ENCODE results near the gene AP2A2.

AP2A2 gene

GRCh38 chr11:931385-931784, 5.7 kb downstream of the AP2A2 start:
- Histone ChIP-seq H4K20me1 (peaks cover 99% of the 10 kb centered on the region), H3K9me3 (no peaks in the 10 kb centered on the region)

DNA sequence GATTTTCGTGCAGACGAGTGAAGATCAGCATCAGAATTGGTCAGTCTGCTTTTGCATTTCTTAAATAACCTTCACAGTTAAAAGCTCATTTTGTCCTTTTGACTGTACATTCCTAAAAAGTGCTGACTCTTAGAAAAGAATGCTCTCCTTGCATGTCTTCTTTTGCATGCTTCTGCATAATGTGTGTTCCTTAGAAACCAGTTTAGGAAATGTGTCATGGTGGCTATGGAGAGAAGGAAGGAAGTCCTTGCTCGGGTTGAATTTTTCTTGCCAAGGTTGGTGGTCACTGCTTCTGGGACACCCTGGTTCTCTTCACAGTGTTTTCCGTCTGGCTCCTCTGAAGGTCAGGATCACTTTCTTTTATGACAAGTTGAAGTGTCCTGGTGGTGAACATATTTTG, 6.8 kb downstream of the AP2A2 start:
- Histone ChIP-seq H3K4me3 (no peak overlapping the region), H3K36me3 (peaks cover 46% of the 10 kb centered on the region)

More at GRCh38 chr11:931385-931784, 5.7 kb downstream of the AP2A2 start:
- H3K27me3 ChIP-seq: no peaks in the 10 kb centered on the region
- no peak for TF ChIP-seq Cebpa-rat (IDR thresholded peaks at IDR 0.05)
- H3K27ac ChIP-seq: no peak overlapping the region
- H3K36me3 ChIP-seq: peaks cover 45% of the 10 kb centered on the region
- H3K9ac ChIP-seq: no peak overlapping the region
- H3K4me2 ChIP-seq: peak overlapping the region; percentile 26; the same call in 1 of the 2 replicates
- peaks cover 76% of the 10 kb centered on the region for H3K4me1 ChIP-seq
- H3K4me3 ChIP-seq: no peak overlapping the region

GRCh38 chr11:933142-933851, 7.6 kb downstream of the AP2A2 start:
- Histone ChIP-seq H3K4me2 (peak overlapping the region; percentile 2; the same call in 1 of the 2 replicates), H3K4me3 (no peak overlapping the region), H3K27me3 (no peaks in the 10 kb centered on the region), H3K9ac (peak overlapping the region; percentile 15; the same call in 1 of the 2 replicates), H3K4me1 (peaks cover 77% of the 10 kb centered on the region), H3K27ac (no peak overlapping the region), H3K36me3 (peaks cover 50% of the 10 kb centered on the region), H4K20me1 (peaks cover 100% of the 10 kb centered on the region), H3K9me3 (no peaks in the 10 kb centered on the region)
- no peak for TF ChIP-seq Cebpa-rat (IDR thresholded peaks at IDR 0.05)

More for the DNA sequence above, 6.8 kb downstream of the AP2A2 start:
- no peaks in the 10 kb centered on the region for H3K9me3 ChIP-seq
- H3K27ac ChIP-seq: no peak overlapping the region
- H3K4me2 ChIP-seq: 0 out of 2 replicates have a peak overlapping the region, but pooled peaks have one; percentile 26
- TF ChIP-seq Cebpa-rat (IDR thresholded peaks at IDR 0.05): no peak
- H3K4me1 ChIP-seq: peaks cover 77% of the 10 kb centered on the region
- H4K20me1 ChIP-seq: peaks cover 100% of the 10 kb centered on the region
- H3K9ac ChIP-seq: no peak overlapping the region
- no peaks in the 10 kb centered on the region for H3K27me3 ChIP-seq

DNA sequence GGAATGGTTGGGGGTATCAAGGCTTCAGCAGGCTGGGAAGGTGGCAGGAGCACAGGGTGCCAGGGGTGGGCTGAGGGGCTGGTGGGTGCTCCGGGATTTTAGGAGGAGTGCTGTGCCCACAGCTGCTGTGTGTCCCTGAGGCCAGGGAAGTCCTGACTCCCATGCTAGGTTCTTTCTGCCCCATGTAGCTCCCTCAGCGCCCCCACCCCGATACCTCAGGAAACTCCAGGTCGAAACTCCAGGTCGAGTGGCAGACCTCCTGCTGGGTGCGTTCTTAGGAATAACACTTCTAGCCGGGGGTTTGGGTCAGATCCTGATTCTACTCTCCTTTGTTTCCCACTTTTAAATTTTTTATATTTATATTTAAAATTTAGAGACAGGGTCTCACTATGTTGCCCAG, 8.3 kb downstream of the AP2A2 start:
- Histone ChIP-seq H3K9ac (peak overlapping the region; percentile 15; the same call in 1 of the 2 replicates), H4K20me1 (peaks cover 100% of the 10 kb centered on the region), H3K27ac (no peak overlapping the region), H3K4me2 (no peak overlapping the region), H3K27me3 (no peaks in the 10 kb centered on the region), H3K4me3 (no peak overlapping the region), H3K4me1 (peaks cover 77% of the 10 kb centered on the region), H3K9me3 (no peaks in the 10 kb centered on the region), H3K36me3 (peaks cover 44% of the 10 kb centered on the region)
- TF ChIP-seq Cebpa-rat (IDR thresholded peaks at IDR 0.05): no peak

DNA sequence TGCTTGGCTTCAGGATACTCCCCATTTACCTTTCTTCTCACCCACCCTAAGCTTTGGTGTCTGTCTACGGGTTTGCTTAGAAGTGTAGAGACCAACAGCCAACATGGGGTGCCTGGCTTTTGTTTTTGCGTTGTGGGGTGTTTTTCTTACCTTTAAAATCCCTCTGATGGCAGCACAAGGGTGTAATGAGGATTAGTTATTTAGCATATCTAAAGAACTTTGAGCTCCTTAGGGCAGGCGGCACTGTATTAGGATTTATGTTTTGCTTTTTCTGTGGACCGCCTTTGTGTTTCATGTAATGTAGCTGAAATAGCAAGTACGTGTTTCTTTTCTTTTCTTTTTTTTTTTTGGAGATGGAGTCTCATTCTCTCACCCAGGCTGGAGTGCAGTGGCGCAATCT, 8.9 kb downstream of the AP2A2 start:
- 0 out of 2 replicates have a peak overlapping the region, but pooled peaks have one; percentile 18 for H3K27ac ChIP-seq
- no peak for TF ChIP-seq Cebpa-rat (IDR thresholded peaks at IDR 0.05)
- H4K20me1 ChIP-seq: peaks cover 100% of the 10 kb centered on the region
- peaks cover 38% of the 10 kb centered on the region for H3K36me3 ChIP-seq
- H3K9ac ChIP-seq: no peak overlapping the region
- H3K4me1 ChIP-seq: peaks cover 76% of the 10 kb centered on the region
- no peaks in the 10 kb centered on the region for H3K9me3 ChIP-seq
- no peak overlapping the region for H3K4me3 ChIP-seq
- H3K27me3 ChIP-seq: no peaks in the 10 kb centered on the region
- H3K4me2 ChIP-seq: no peak overlapping the region

DNA sequence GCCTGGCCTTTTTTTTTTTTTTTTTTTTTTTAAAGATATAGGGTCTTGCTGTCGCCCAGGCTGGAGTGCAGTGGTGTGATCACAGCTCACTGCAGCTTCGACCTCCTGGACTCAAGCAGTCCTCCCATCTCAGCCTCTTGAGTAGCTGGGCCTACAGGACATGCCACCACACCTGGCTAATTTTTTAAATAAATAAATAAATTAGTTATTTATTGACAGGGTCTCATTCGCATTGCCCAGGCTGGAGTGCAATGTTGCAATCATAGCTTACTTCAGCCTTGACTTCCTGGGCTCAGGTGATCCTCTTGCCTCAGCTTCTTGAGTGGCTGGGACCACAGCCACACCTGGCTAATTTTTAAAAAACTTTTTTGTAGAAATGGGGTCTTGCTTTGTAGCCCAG, 10.5 kb downstream of the AP2A2 start:
- Histone ChIP-seq H3K4me1 (peaks cover 77% of the 10 kb centered on the region), H3K27ac (no peak overlapping the region), H3K9me3 (no peaks in the 10 kb centered on the region), H3K9ac (no peak overlapping the region), H3K4me2 (peak overlapping the region; percentile 74), H4K20me1 (peaks cover 100% of the 10 kb centered on the region), H3K36me3 (peaks cover 41% of the 10 kb centered on the region), H3K27me3 (no peaks in the 10 kb centered on the region), H3K4me3 (no peak overlapping the region)
- no peak for TF ChIP-seq Cebpa-rat (IDR thresholded peaks at IDR 0.05)

GRCh38 chr11:937841-938261, 12.2 kb downstream of the AP2A2 start:
- Histone ChIP-seq H3K4me3 (no peak overlapping the region), H3K4me1 (peaks cover 61% of the 10 kb centered on the region), H3K27me3 (no peaks in the 10 kb centered on the region), H4K20me1 (peaks cover 100% of the 10 kb centered on the region), H3K27ac (peak overlapping the region; percentile 44), H3K36me3 (peaks cover 39% of the 10 kb centered on the region), H3K4me2 (peak overlapping the region; percentile 74), H3K9ac (no peak overlapping the region), H3K9me3 (no peaks in the 10 kb centered on the region)
- TF ChIP-seq Cebpa-rat (IDR thresholded peaks at IDR 0.05): no peak

- no peak overlapping the region for H3K4me3 ChIP-seq
- peaks cover 52% of the 10 kb centered on the region for H3K36me3 ChIP-seq
- H3K27me3 ChIP-seq: no peaks in the 10 kb centered on the region
- peak overlapping the region; percentile 43 for H3K4me2 ChIP-seq
- TF ChIP-seq Cebpa-rat (IDR thresholded peaks at IDR 0.05): no peak
- peak overlapping the region; percentile 54; the same call in 1 of the 2 replicates for H3K9ac ChIP-seq
- peaks cover 63% of the 10 kb centered on the region for H3K4me1 ChIP-seq
- no peaks in the 10 kb centered on the region; the same call in 1 of the 2 replicates for H3K9me3 ChIP-seq
- H4K20me1 ChIP-seq: peaks cover 100% of the 10 kb centered on the region
- peak overlapping the region; percentile 37 for H3K27ac ChIP-seq
Measured at GRCh38 chr11:940496-941135, 14.9 kb downstream of the AP2A2 start.

GRCh38 chr11:942823-943222, 17.2 kb downstream of the AP2A2 start:
- TF ChIP-seq Cebpa-rat (IDR thresholded peaks at IDR 0.05): no peak
- Histone ChIP-seq H3K4me2 (no peak overlapping the region), H3K27me3 (no peaks in the 10 kb centered on the region), H3K27ac (0 out of 2 replicates have a peak overlapping the region, but pooled peaks have one; percentile 30), H3K9ac (no peak overlapping the region), H3K36me3 (peaks cover 63% of the 10 kb centered on the region), H3K4me1 (peaks cover 44% of the 10 kb centered on the region), H3K9me3 (peaks cover 6% of the 10 kb centered on the region), H4K20me1 (peaks cover 89% of the 10 kb centered on the region), H3K4me3 (no peak overlapping the region)
